IMR-90 (cell line): ENCODE data around the gene TRIM10. TPM values are rescaled to one million over a fixed set of nuclear protein-coding genes. Genes with fewer than 3 reads are reported as not detected.
A peak's percentile ranks its signal among the peaks of the same experiment; 100 is the strongest.

Experiments
- ATAC-seq: fragments of 200-7000 bp; cut with Tn5 transposase; 2 replicates; pipeline ENCODE4 v1.9.1; 2020; ENCODE audit warnings: low read depth, mild to moderate bottlenecking, moderate library complexity
- BruUV-seq: library from RNA; stranded (reverse); fragments of 400-500 nt; replicated peaks from 2 replicates; lab custom pipeline; 2021; lab: Mats Ljungman, UMichigan
- CTCF ChIA-PET: fragments of 300-600 bp; formaldehyde crosslinking; extraction: SDS; loops from one replicate; lab custom pipeline; 2021; ENCODE audit warnings: antibody characterized with exemption; lab: Yijun Ruan, JAX
- POLR2A ChIA-PET: fragments of 300-600 bp; sonication (Branson Sonifier 250); formaldehyde crosslinking; loops from one replicate; lab custom pipeline; 2022; ENCODE audit warnings: antibody characterized with exemption; ENCODE audit not compliant: unreplicated experiment; lab: Charles Lee
- DNase-seq: peaks from one replicate; pipeline ENCODE4 v3.0.0; 2013
- H2AFZ ChIP-seq: replicated peaks from 2 replicates; pipeline ENCODE3; 2013; ENCODE audit warnings: low read length, mild to moderate bottlenecking; ENCODE audit not compliant: poor library complexity
- H2AK5ac ChIP-seq: 2 replicates; pipeline ENCODE4 v1.6.1; 2013; ENCODE audit warnings: low read depth, low read length, inconsistent platforms
- H2AK9ac ChIP-seq: replicated peaks from 2 replicates; pipeline ENCODE3; 2013; ENCODE audit warnings: mild to moderate bottlenecking, low read depth, low read length, moderate library complexity; ENCODE audit not compliant: poor library complexity
- H2BK120ac ChIP-seq: 2 replicates; pipeline ENCODE4 v1.6.1; 2013; ENCODE audit warnings: low read depth, low read length, inconsistent platforms
- H2BK15ac ChIP-seq: 3 replicates; pipeline ENCODE4 v1.6.1; 2013; ENCODE audit warnings: low read depth, low read length, inconsistent platforms
- H2BK20ac ChIP-seq: 2 replicates; pipeline ENCODE4 v1.6.1; 2013; ENCODE audit warnings: low read depth, mild to moderate bottlenecking, inconsistent platforms, low read length, moderate library complexity
- H2BK5ac ChIP-seq: 2 replicates; pipeline ENCODE4 v1.6.1; 2013; ENCODE audit warnings: mild to moderate bottlenecking, low read depth, low read length, inconsistent platforms; ENCODE audit not compliant: poor library complexity, severe bottlenecking
- H3K14ac ChIP-seq: replicated peaks from 2 replicates; pipeline ENCODE4 v1.6.1; 2013; ENCODE audit warnings: low read depth, low read length, inconsistent platforms
- H3K18ac ChIP-seq: 2 replicates; pipeline ENCODE4 v1.6.1; 2013; ENCODE audit warnings: low read depth, low read length, control low read depth
- H3K23ac ChIP-seq: 2 replicates; pipeline ENCODE4 v1.6.1; 2013; ENCODE audit warnings: low read depth, low read length, inconsistent platforms
- H3K27ac ChIP-seq: 2 replicates; pipeline ENCODE4 v1.5.1; 2013; ENCODE audit warnings: mild to moderate bottlenecking, control low read depth, low read length; ENCODE audit not compliant: insufficient read depth
- H3K27me3 ChIP-seq: 2 replicates; pipeline ENCODE4 v1.6.1; 2013; ENCODE audit warnings: low read length; ENCODE audit not compliant: control insufficient read depth, insufficient read depth
- H3K36me3 ChIP-seq: 2 replicates; pipeline ENCODE4 v1.6.1; 2013; ENCODE audit warnings: low read length, mixed read lengths; ENCODE audit not compliant: control insufficient read depth, insufficient read depth
- H3K4ac ChIP-seq: 2 replicates; pipeline ENCODE4 v1.6.1; 2013; ENCODE audit warnings: low read depth, low read length, inconsistent platforms
- H3K4me1 ChIP-seq: 2 replicates; pipeline ENCODE4 v1.6.1; 2013; ENCODE audit warnings: low read length, mixed read lengths; ENCODE audit not compliant: control insufficient read depth, insufficient read depth
- H3K4me2 ChIP-seq: 2 replicates; pipeline ENCODE4 v1.6.1; 2013; ENCODE audit warnings: low read depth, mild to moderate bottlenecking, control low read depth, low read length, moderate library complexity
- H3K4me3 ChIP-seq: 2 replicates; pipeline ENCODE4 v1.5.1; 2013; ENCODE audit warnings: low read depth, mild to moderate bottlenecking, control low read depth, low read length, moderate library complexity; ENCODE audit not compliant: insufficient read depth
- H3K56ac ChIP-seq: 2 replicates; pipeline ENCODE4 v1.6.1; 2013; ENCODE audit warnings: low read length, inconsistent platforms; ENCODE audit not compliant: insufficient read depth; ENCODE audit errors: extremely low read depth
- H3K79me1 ChIP-seq, 2 experiments: 2 replicates each; pipeline ENCODE4 v1.6.1; 2013; ENCODE audit warnings: low read length in 2 of 2, inconsistent platforms in 1 of 2, low read depth in 1 of 2
- H3K9ac ChIP-seq: 2 replicates; pipeline ENCODE4 v1.6.1; 2013; ENCODE audit warnings: low read depth, low read length, control low read depth
- H3K9me1 ChIP-seq: 2 replicates; pipeline ENCODE4 v1.6.1; 2013; ENCODE audit warnings: low read length, inconsistent platforms; ENCODE audit not compliant: insufficient read depth
- H3K9me3 ChIP-seq: 2 replicates; pipeline ENCODE4 v1.6.1; 2013; ENCODE audit warnings: low read length; ENCODE audit not compliant: control insufficient read depth, insufficient read depth
- H4K20me1 ChIP-seq: 2 replicates; pipeline ENCODE4 v1.6.1; 2013; ENCODE audit warnings: low read length, inconsistent platforms; ENCODE audit not compliant: insufficient read depth
- H4K5ac ChIP-seq: 2 replicates; pipeline ENCODE4 v1.6.1; 2013; ENCODE audit warnings: mild to moderate bottlenecking, low read depth, low read length, control low read depth
- H4K8ac ChIP-seq, 2 experiments: 2 replicates each; pipeline ENCODE4 v1.6.1; 2013; ENCODE audit warnings: low read depth in 2 of 2, low read length in 2 of 2, control low read depth in 1 of 2, inconsistent platforms in 1 of 2
- H4K91ac ChIP-seq: 2 replicates; pipeline ENCODE4 v1.6.1; 2013; ENCODE audit warnings: low read depth, low read length, inconsistent platforms; ENCODE audit not compliant: insufficient read depth
- BHLHE40 ChIP-seq: fragments of 150-350 bp; IDR thresholded peaks from 2 replicates; pipeline ENCODE4 v1.6.1; 2016; ENCODE audit warnings: mild to moderate bottlenecking, low read depth, low read length
- CEBPB ChIP-seq: IDR thresholded peaks from 2 replicates; pipeline ENCODE4 v1.6.1; 2012; ENCODE audit warnings: low read depth, low read length, improper control_type of control experiment
- CHD1 ChIP-seq: IDR thresholded peaks from 2 replicates; pipeline ENCODE4 v1.6.1; 2012; ENCODE audit warnings: low read depth, low read length, improper control_type of control experiment
- CTCF ChIP-seq: conservative IDR thresholded peaks from 2 replicates; pipeline ENCODE4 v1.5.1; 2012; ENCODE audit warnings: mild to moderate bottlenecking, low read depth, low read length, improper control_type of control experiment
- ELK1 ChIP-seq: fragments of 150-350 bp; IDR thresholded peaks from 2 replicates; pipeline ENCODE4 v1.6.1; 2016; ENCODE audit warnings: low read depth, mild to moderate bottlenecking, low read length, moderate library complexity, borderline replicate concordance
- MAFK ChIP-seq: IDR thresholded peaks from 2 replicates; pipeline ENCODE4 v1.6.1; 2012; ENCODE audit warnings: low read depth, low read length, improper control_type of control experiment
- NFE2L2 ChIP-seq: fragments of 150-350 bp; IDR thresholded peaks from 2 replicates; pipeline ENCODE4 v1.6.1; 2016; ENCODE audit warnings: low read depth, mild to moderate bottlenecking, low read length
- RAD21 ChIP-seq: IDR thresholded peaks from 2 replicates; pipeline ENCODE4 v1.6.1; 2012; ENCODE audit warnings: low read length, improper control_type of control experiment
- SMC3 ChIP-seq: fragments of 150-350 bp; IDR thresholded peaks from 2 replicates; pipeline ENCODE4 v1.6.1; 2016; ENCODE audit warnings: low read depth, mild to moderate bottlenecking, antibody characterized with exemption, low read length, moderate library complexity
- USF2 ChIP-seq: fragments of 150-350 bp; IDR thresholded peaks from 2 replicates; pipeline ENCODE4 v1.6.1; 2017; ENCODE audit warnings: mild to moderate bottlenecking, antibody characterized with exemption, low read length, low read depth
- WGBS, 2 experiments: methylation state at CpG; one replicate each; pipeline versions ENCODE4 v1.1.5 to v1.1.7; 2013; ENCODE audit warnings: missing lambda C conversion rate in 2 of 2; ENCODE audit not compliant: insufficient read length in 1 of 2; ENCODE audit errors: extremely low coverage in 2 of 2; 5-methylcytosine and 5-hydroxymethylcytosine counted together
- dilution Hi-C: fragments of 300-500 bp; cut with HindIII; formaldehyde crosslinking; loops from one replicate; pipeline ENCODE4 v1.14.3; 2018; ENCODE audit warnings: low sequenced_read_pairs; ENCODE audit not compliant: unreplicated experiment
- in situ Hi-C: fragments of 300-500 bp; cut with MboI; formaldehyde crosslinking; loops from 3 replicates; pipeline ENCODE4 v1.14.3; 2019; ENCODE audit warnings: low sequenced_read_pairs, inconsistent platforms, mixed read lengths
- intact Hi-C: fragments of 100-400 bp; cut with micrococcal nuclease; formaldehyde crosslinking; loops from 2 replicates; pipeline ENCODE4 v1.10.0; 2022
- polyA plus RNA-seq, 3 experiments: library from polyadenylated mRNA; depleted of rRNA; stranded (reverse); fragments of >200 nt; gene quantifications; 2 replicates each; pipeline ENCODE4 v1.2.3, GENCODE V29; 2012; ENCODE audit warnings: low replicate concordance in 1 of 3
- total RNA-seq: library from RNA; depleted of rRNA; stranded (reverse); fragments of >200 nt; gene quantifications from 2 replicates; pipeline ENCODE4 v1.2.3, GENCODE V29; 2012

TRIM10 gene
- total and polyA plus RNA-seq, 2 of the 4 experiments (the other 2 are of a cell fraction) = not detected

GRCh38 chr6:30171677-30172471 lies 10.9 kb upstream of the TRIM10 start (continued):
- TF ChIP-seq MAFK = no peak

GRCh38 chr6:30169658-30170614 lies 8.9 kb upstream of the TRIM10 start:
- DNase-seq = peak; percentile 49
- Histone ChIP-seq H3K9me1 (no peaks in the 10 kb centered on the region), H3K9ac (no peak overlapping the region), H2BK120ac (no peak overlapping the region), H3K4me1 (no peaks in the 10 kb centered on the region), H2BK15ac (no peak overlapping the region), H2BK20ac (no peak overlapping the region), H3K23ac (no peak overlapping the region), H2AK9ac (no peak overlapping the region), H2AFZ (no peak overlapping the region), H3K18ac (no peak overlapping the region), H4K5ac (no peak overlapping the region), H3K4me2 (no peak overlapping the region), H3K27ac (no peak overlapping the region), H2BK5ac (no peak overlapping the region), H3K27me3 (peaks cover 55% of the 10 kb centered on the region), H3K56ac (no peak overlapping the region), H4K91ac (no peak overlapping the region), H3K4me3 (no peak overlapping the region), H3K9me3 (no peaks in the 10 kb centered on the region), H4K8ac (no peak overlapping the region), H4K20me1 (no peaks in the 10 kb centered on the region), H3K4ac (no peak overlapping the region), H3K36me3 (no peaks in the 10 kb centered on the region), H3K14ac (no peak overlapping the region), H3K79me1 (no peaks in the 10 kb centered on the region), H2AK5ac (no peak overlapping the region)
- peak; percentile 96 for ATAC-seq
- ChIA-PET CTCF (no interaction called here), POLR2A (no interaction called here)
- TF ChIP-seq CEBPB = no peak
- TF ChIP-seq SMC3 = peak; percentile 53
- no peak for TF ChIP-seq BHLHE40
- TF ChIP-seq NFE2L2 = no peak
- no peak for TF ChIP-seq CHD1
- TF ChIP-seq USF2 = no peak
- TF ChIP-seq ELK1 = no peak
- TF ChIP-seq CTCF = peak; percentile 76
- peak; percentile 71 for TF ChIP-seq RAD21
- no TSS peak for BruUV-seq
- in situ Hi-C loops = no loop called here
- dilution Hi-C loops = no loop called here
- intact Hi-C loops = loop anchor here (1.0 kb wide), 2 partner anchors 67 to 322 kb away; no protein-coding TSS in a partner anchor
- WGBS, 2 experiments = 0% methylated on average over 2 of the region's 7 CpGs; no CpG with 5 or more reads in 1 of the 2 experiments
